Right cardiac atrium (tissue), 5 donors: Measurements from ENCODE around the gene IDH2. TPM values are rescaled to one million over a fixed set of nuclear protein-coding genes. Genes with fewer than 3 reads are reported as not detected.
"Not testable (repeated sequence)": the region's sequence is repeated elsewhere in the genome, so short reads cannot be mapped to it uniquely, and the experiment has no call there.

Experiments used
- ATAC-seq, 2 donors: fragments of 200-7000 bp; cut with Tn5 transposase; one replicate each; pipeline versions ENCODE4 v1.8.0 to v1.9.1; 2020; ENCODE audit warnings: moderate library complexity in 2 of 2, mild to moderate bottlenecking in 1 of 2
- DNase-seq, 3 donors: peaks; one replicate each; pipeline ENCODE4 v3.0.0-alpha.2; 2020
- H3K27ac ChIP-seq: one replicate; pipeline ENCODE4 v1.5.1; 2013; ENCODE audit warnings: mild to moderate bottlenecking, low read length, control low read depth, moderate library complexity
- H3K27me3 ChIP-seq: one replicate; pipeline ENCODE4 v1.6.1; 2013; ENCODE audit not compliant: control insufficient read depth, insufficient read depth
- H3K4me1 ChIP-seq: one replicate; pipeline ENCODE4 v1.6.1; 2013; ENCODE audit warnings: low read length; ENCODE audit not compliant: control insufficient read depth, insufficient read depth
- H3K4me3 ChIP-seq: one replicate; pipeline ENCODE4 v1.5.1; 2013; ENCODE audit warnings: low read length, control low read depth
- H3K9me3 ChIP-seq: one replicate; pipeline ENCODE4 v1.6.1; 2013; ENCODE audit warnings: low read length; ENCODE audit not compliant: control insufficient read depth
- WGBS: extraction: QIAGEN DNeasy Blood & Tissue Kit; methylation state at CpG from one replicate; pipeline ENCODE4 v1.1.7; 2013; 5-methylcytosine and 5-hydroxymethylcytosine counted together
- intact Hi-C, 4 donors: fragments of 100-400 bp; cut with DNase I; formaldehyde crosslinking; loops; one replicate each; pipeline versions ENCODE4 v1.11.0 to v1.14.0; 2022 to 2023
- polyA plus RNA-seq: library from polyadenylated mRNA; stranded (reverse); fragments of 200-250 nt; gene quantifications from one replicate; pipeline ENCODE4 v1.2.3, GENCODE V29; 2013
- total RNA-seq, 4 donors: library from RNA; stranded (reverse); fragmentation: NEBNext Ultra II Directional; extraction: Animal tissue kit (Norgen Biotek cat#: 25700); gene quantifications; one replicate each; pipeline ENCODE4 v1.2.1, GENCODE V29; 2021
- donor health status: healthy with polysubstance abuse.
- donor health status: DM: no; HTN: yes; CAD: no.
- donor health status: DM: no; HTN: no; CAD: no.
- donor health status: DM: no; HTN: yes; CAD: no; lungs with severe emphysema.
- donor health status: DM: yes; HTN: yes; CAD: no.

IDH2 gene
- total and polyA plus RNA-seq, 5 donors = 203 to 275 (median 237) TPM

DNA sequence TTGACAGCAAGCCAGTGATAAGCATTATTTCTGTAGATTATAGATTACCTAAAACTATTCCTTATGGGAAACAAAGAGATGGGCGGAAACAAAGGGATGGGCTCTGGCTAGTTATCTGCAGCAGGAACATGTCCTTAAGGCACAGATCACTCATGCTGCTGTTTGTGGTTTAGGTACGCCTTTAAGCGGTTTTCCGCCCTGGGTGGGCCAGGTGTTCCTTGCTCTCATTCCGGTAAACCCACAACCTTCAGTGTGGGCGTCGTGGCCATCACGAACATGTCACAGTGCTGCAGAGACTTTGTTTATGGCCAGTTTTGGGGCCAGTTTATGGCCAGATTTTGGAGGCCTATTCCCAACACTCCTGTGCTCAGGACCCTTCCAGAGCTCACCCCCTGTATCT lies 37.3 kb upstream of the IDH2 start:
- DNase-seq, H3K9me3 ChIP-seq, H3K4me3 ChIP-seq, H3K27me3 ChIP-seq, intact Hi-C loops, ATAC-seq, H3K27ac ChIP-seq, H3K4me1 ChIP-seq: not testable (repeated sequence)
- WGBS = 93% methylated on average over 8 of the region's 8 CpGs

DNA sequence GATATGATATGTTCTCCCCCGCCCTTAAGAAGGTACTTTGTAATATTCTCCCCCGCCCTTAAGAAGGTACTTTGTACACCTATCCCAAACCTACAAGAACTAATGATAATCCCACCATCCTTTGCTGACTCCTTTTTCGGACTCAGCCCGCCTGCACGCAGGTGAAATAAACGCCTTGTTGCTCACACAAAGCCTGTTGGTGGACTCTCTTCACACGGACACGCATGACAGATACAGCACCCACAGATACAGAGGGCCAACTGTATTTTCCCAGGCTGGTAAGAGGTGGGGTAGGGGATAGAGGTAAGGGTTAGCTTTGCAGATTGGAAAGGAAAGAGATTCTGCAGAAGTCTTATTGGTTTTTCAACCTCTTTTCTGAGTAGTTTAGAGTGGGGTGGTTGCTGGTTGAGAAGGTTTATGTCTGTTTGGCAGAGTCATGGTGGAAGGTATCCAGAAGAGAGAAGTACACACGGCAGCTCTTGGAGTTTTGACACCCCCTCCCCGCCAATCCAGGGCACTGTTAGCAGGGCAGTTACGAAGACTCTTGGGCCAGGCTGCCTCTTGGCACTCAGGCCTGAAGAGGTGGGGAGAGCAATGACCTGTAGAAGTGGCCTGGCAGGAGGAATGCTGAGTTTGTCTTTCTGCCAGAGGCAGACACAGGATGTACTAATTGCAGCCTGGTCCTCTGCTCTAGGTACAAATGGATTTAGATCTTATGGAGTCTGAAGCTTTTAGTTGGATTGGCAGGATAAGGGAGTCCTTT lies 36.0 kb upstream of the IDH2 start:
- DNase-seq (no peak), ATAC-seq (peak in 1 of 2 donors; percentile 67)
- no peaks in the 10 kb centered on the region for H3K27me3 ChIP-seq
- intact Hi-C loops = no loop called here
- H3K9me3 ChIP-seq = no peaks in the 10 kb centered on the region
- H3K27ac ChIP-seq = no peak overlapping the region
- no peaks in the 10 kb centered on the region for H3K4me1 ChIP-seq
- WGBS = 82% methylated on average over 11 of the region's 11 CpGs
- H3K4me3 ChIP-seq = no peak overlapping the region

DNA sequence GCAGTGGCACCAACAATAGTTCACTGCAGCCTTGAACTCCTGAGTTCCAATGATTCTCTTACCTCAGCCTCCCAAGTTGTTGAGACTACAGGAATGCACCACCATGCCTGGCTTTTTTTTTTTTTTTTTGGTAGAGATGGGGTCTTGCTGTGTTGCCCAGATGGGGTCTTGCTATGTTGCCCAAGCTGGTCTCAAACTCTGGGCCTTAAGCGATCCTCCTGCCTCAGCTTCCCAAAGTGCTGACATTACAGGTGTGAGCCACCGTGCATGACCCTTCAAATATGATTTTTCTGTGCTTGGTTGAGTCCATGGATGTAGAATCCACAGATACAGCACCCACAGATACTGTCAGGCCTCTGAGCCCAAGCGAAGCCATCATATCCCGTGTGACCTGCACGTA lies 30.2 kb upstream of the IDH2 start:
- 97% methylated on average over 5 of the region's 5 CpGs for WGBS
- intact Hi-C loops = no loop called here
- H3K4me3 ChIP-seq = no peak overlapping the region
- no peaks in the 10 kb centered on the region for H3K27me3 ChIP-seq
- no peak for DNase-seq
- H3K27ac ChIP-seq = no peak overlapping the region
- no peaks in the 10 kb centered on the region for H3K9me3 ChIP-seq
- no peaks in the 10 kb centered on the region for H3K4me1 ChIP-seq
- ATAC-seq = no peak

DNA sequence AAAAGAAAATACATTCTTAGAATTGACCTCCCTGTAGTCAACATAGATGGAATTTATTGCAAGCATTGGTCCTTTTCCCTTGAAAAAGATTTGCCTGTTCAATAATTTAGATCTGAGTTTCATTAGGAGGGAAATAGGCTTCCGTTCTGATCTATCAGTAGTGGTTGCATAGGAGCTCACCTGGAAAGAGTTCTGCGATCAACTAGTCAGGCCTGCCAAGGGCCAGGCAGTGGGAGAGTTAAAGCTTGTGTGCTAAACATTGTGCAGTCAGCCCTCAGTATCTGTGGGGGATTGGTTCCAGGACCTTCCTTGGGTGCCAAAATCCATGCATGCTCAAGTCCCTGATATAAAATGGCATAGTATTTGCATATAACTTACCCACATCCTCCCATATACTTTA lies 29.6 kb upstream of the IDH2 start:
- intact Hi-C loops = no loop called here
- DNase-seq (no peak), ATAC-seq (no peak)
- no peak overlapping the region for H3K4me3 ChIP-seq
- no peak overlapping the region for H3K27ac ChIP-seq
- no peaks in the 10 kb centered on the region for H3K27me3 ChIP-seq
- 95% methylated on average over 2 of the region's 2 CpGs for WGBS
- no peaks in the 10 kb centered on the region for H3K9me3 ChIP-seq
- peaks cover under 1% of the 10 kb centered on the region for H3K4me1 ChIP-seq

DNA sequence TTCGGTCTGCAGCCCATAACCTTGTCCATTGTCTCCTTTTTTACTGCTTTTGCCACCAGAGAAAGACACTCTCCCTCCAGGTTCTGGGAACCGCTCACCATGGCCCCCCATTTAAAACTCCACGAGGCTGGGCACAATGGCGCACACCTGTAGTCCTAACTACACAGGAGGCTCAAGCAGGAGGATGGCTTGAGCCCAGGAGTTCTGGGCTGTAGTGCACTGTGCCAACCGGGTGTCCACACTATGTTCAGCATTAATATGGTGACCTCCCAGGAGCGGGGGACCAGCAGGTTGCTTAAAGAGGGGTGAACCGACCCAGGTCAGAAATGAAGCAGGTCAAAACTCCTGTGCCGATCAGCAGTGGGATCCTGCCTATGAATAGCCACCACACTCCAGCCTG lies 28.0 kb upstream of the IDH2 start:
- DNase-seq (no peak), ATAC-seq (no peak)
- WGBS = 93% methylated on average over 8 of the region's 8 CpGs
- no peak overlapping the region for H3K27ac ChIP-seq
- intact Hi-C loops = no loop called here
- H3K9me3 ChIP-seq = no peaks in the 10 kb centered on the region
- no peaks in the 10 kb centered on the region for H3K27me3 ChIP-seq
- H3K4me1 ChIP-seq = peaks cover 4% of the 10 kb centered on the region
- H3K4me3 ChIP-seq = no peak overlapping the region

DNA sequence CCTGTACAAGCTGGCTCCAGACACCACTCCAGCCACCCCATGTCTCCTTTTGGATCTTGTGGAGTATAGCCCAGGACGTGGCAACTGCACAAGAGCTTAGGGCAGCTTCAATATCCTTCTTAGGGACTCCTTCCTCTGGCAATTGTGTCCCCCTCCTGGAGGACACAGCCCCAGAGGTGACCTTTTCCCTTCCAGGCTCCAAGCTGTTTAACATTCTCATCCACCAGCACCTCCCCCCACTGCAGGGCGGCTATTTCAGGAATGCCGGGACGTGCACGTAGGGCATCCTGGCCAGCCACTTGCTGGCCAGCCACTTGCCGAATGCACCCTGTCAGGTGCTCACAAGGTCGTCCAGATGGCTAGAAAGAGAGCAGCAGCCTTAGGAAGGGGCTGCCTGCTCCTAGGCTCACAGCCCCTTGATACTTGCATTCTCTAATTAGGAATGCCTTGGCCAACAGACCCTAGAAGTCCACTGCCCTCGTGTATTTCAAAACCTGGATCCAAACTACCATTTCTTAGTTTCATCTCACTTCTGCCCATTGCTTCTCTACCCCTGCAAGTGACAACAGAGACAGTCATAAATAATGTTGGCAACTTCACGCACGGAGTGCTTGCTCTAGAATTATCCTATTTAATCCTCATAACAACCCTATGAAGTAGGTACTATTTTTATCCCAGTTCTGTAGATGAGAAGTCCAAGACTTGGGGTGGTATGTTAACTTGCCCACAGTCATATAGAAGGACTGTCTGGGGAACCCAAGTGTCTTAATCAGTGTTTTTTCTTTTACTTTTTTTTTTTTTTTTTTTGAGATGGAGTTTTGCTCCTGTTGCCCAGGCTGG lies 24.5 kb upstream of the IDH2 start:
- H3K27me3 ChIP-seq = no peaks in the 10 kb centered on the region
- H3K4me1 ChIP-seq = peaks cover 5% of the 10 kb centered on the region
- ATAC-seq = peak; percentile 65 to 73
- H3K4me3 ChIP-seq = no peak overlapping the region
- peak overlapping the region; percentile 91 for H3K27ac ChIP-seq
- H3K9me3 ChIP-seq = no peaks in the 10 kb centered on the region
- WGBS = 20% methylated on average over 10 of the region's 10 CpGs
- DNase-seq = peak in 2 of 3 donors; percentile 73 to 75
- intact Hi-C loops = no loop called here

DNA sequence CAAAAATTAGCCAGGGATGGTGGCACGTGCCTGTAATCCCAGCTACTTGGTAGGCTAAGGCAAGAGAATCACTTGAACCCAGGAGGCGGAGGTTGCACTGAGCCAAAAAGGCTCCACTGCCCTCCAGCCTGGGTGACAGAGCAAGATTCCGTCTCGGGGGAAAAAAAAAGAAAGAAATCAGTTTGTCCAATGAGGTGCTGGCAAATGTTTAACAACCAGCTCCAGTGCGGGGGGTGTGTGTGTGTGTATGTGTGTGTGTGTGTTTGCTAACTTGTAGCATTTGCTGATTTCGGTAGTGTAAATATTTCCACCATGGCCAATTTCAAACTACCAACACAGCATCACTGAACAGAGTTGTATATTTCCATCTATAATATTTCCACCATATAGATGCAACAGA lies 23.8 kb upstream of the IDH2 start:
- intact Hi-C loops = no loop called here
- Histone ChIP-seq H3K27ac (no peak overlapping the region), H3K27me3 (no peaks in the 10 kb centered on the region), H3K9me3 (no peaks in the 10 kb centered on the region), H3K4me1 (peaks cover 5% of the 10 kb centered on the region), H3K4me3 (no peak overlapping the region)
- no peak for ATAC-seq
- 68% methylated on average over 6 of the region's 6 CpGs for WGBS
- no peak for DNase-seq

DNA sequence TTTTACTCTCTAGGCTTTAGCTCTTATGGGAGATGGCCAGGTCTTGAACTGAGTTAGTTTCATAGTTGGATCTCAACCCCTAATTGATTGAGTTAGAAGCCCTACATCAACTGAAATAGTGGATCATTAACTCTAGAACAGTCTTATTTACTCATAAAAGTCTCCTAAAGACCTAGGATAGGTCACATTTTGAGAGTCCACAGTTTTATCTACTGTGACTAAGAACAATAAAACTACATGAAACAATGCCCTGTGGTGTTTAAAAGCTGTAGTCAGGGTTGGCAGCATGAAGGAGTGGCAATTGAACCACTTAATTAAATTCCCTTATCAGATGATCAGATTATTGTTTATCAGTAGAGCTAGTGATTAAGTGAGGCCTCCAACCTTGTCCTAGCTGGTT lies 22.2 kb upstream of the IDH2 start:
- DNase-seq (no peak), ATAC-seq (no peak)
- no peak overlapping the region for H3K4me3 ChIP-seq
- H3K27ac ChIP-seq = no peak overlapping the region
- H3K27me3 ChIP-seq = no peaks in the 10 kb centered on the region
- H3K9me3 ChIP-seq = no peaks in the 10 kb centered on the region
- peaks cover 5% of the 10 kb centered on the region for H3K4me1 ChIP-seq
- intact Hi-C loops = no loop called here

DNA sequence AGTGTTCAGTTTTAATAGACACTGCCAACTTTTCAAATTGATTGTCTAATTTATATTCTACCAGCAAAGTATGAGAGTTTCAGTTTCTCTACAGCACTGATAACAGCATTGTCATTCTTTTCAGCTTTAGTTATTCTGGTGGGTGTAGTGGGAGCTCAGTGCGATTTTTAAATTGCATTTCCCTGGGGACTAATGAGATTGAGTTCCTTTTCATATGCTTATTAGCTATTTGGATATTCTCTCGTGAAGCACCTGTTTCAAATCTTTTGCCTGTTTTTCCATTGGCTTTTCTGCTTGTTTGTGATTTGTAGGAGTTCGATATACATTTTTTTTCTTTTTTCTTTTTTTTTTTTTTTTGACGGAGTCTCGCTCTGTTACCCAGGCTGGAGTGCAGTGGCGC lies 18.8 kb upstream of the IDH2 start:
- 76% methylated on average over 6 of the region's 6 CpGs for WGBS

DNA sequence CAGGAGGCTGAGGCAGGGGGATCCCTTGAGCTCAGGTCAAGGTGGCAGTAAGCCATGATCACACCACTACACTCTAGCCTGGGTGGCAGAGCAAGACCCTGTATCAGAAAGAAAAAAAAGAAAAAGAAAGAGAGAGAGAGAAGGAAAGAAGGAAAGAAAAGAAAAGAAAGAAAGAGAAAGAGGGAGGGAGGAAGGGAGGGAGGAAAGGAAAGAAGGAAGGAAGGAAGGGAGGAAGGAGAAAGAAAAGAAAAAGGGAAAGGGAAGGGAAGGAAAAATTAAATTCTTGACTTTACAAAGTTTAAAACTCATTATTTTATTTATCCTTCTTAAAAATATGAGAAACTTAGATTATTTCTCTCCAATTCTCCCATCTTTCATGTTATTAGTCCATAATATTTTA lies 17.1 kb upstream of the IDH2 start:
- intact Hi-C loops = no loop called here

More for the DNA sequence above, 18.8 kb upstream of the IDH2 start:
- Histone ChIP-seq H3K27ac (no peak overlapping the region), H3K4me1 (peaks cover 3% of the 10 kb centered on the region), H3K9me3 (no peaks in the 10 kb centered on the region), H3K27me3 (no peaks in the 10 kb centered on the region), H3K4me3 (no peak overlapping the region)
- intact Hi-C loops = no loop called here
- ATAC-seq (no peak), DNase-seq (no peak)

DNA sequence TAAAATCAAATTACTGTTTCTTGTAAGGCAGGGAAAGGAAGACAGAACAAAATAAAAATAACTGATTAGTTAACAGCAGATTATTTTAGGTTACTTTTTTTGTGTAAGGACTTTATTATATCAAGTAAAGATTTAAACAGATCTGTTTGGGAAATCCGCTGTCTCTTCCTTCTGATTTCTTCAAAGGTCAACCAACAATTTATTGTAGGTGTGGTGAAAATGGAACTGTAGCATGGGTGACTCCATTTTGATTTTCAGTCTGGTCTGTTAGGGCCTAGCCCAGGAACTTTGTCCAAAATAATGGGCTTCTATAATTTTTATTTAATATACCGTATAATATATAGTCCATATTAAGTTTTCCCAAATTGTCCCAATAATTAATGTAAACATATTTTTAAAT lies 13.5 kb upstream of the IDH2 start:
- intact Hi-C loops = no loop called here
- H3K9me3 ChIP-seq = peaks cover 3% of the 10 kb centered on the region
- WGBS = 96% methylated on average over 2 of the region's 2 CpGs
- no peak overlapping the region for H3K27ac ChIP-seq
- DNase-seq (no peak), ATAC-seq (no peak)
- no peaks in the 10 kb centered on the region for H3K27me3 ChIP-seq
- no peaks in the 10 kb centered on the region for H3K4me1 ChIP-seq
- no peak overlapping the region for H3K4me3 ChIP-seq

More for the DNA sequence above, 17.1 kb upstream of the IDH2 start:
- Histone ChIP-seq H3K27me3 (no peaks in the 10 kb centered on the region), H3K27ac (no peak overlapping the region), H3K4me1 (no peaks in the 10 kb centered on the region), H3K9me3 (peaks cover 3% of the 10 kb centered on the region), H3K4me3 (no peak overlapping the region)
- ATAC-seq (no peak), DNase-seq (no peak)
